ENCODE data around the gene TBCC.

Gene TBCC

GRCh38 chr6:42696526-42697267 is 49.2 kb downstream of the TBCC start:
- no peak for DNase-seq (ENCODE audit: low read depth)

- no peak for DNase-seq (ENCODE audit: low read depth)
Measured at GRCh38 chr6:42694586-42694985, 51.3 kb downstream of the TBCC start.

Data from T-helper 22 cell (primary cell).